Measurements from ENCODE around the gene USP24. TPM values are rescaled to one million over a fixed set of nuclear protein-coding genes. Genes with fewer than 3 reads are reported as not detected.

USP24 gene
- total and polyA plus RNA-seq, 2 donors (not counting 3 experiments of a cell fraction or from before 2014, with no cell fraction given), result 8.2 to 30.0 TPM

- TF ChIP-seq POLR2AphosphoS5 (IDR thresholded peaks at IDR 0.05; ENCODE audit: insufficient read depth, low read depth, low read length) (no peak), MYC (IDR thresholded peaks at IDR 0.05; ENCODE audit: low read depth, low read length) (no peak), EZH2 (IDR thresholded peaks at IDR 0.05; ENCODE audit: borderline replicate concordance, low read depth, low read length, severe bottlenecking) (no peak), JUN (IDR thresholded peaks at IDR 0.05; ENCODE audit: borderline replicate concordance, insufficient read depth, insufficient read length, low read depth) (no peak), GATA2 (IDR thresholded peaks at IDR 0.05; ENCODE audit: insufficient read depth, insufficient read length, low read depth, low read length) (no peak), CTCF (IDR thresholded peaks at IDR 0.05; ENCODE audit: extremely low read depth in 1 of 2, insufficient read depth in 1 of 2, low read depth in 1 of 2, low read length in 2 of 2) (no peak), MAX (IDR thresholded peaks at IDR 0.05; ENCODE audit: insufficient read depth, insufficient read length) (no peak), FOS (IDR thresholded peaks at IDR 0.05; ENCODE audit: borderline replicate concordance, insufficient read depth, low read length) (no peak), POLR2A (IDR thresholded peaks at IDR 0.05; ENCODE audit: low read depth, low read length) (no peak)
- Histone ChIP-seq H3K27me3 (ENCODE audit: control insufficient read depth in 2 of 2, insufficient read depth in 2 of 2, low read length in 2 of 2) (no peaks in the 10 kb centered on the region), H3K4me3 (replicated peaks in 1 of 3; ENCODE audit: insufficient read depth in 1 of 3, low read depth in 1 of 3, low read length in 3 of 3) (no peak overlapping the region), H3K9me3 (replicated peaks; ENCODE audit: control insufficient read depth, insufficient read depth, low read length) (no peaks in the 10 kb centered on the region), H3K79me2 (ENCODE audit: control insufficient read depth, insufficient read depth, low read length) (no peaks in the 10 kb centered on the region), H3K36me3 (ENCODE audit: control insufficient read depth in 2 of 2, extremely low read depth in 1 of 2, insufficient read depth in 2 of 2, low read length in 2 of 2) (no peaks in the 10 kb centered on the region), H3K27ac (ENCODE audit: insufficient read depth, low read depth, low read length) (no peak overlapping the region), H3K4me1 (ENCODE audit: control insufficient read depth, extremely low read depth, insufficient read depth, low read length) (no peaks in the 10 kb centered on the region), H2AFZ (ENCODE audit: low read depth, low read length) (no peak overlapping the region), H3K9ac (replicated peaks; ENCODE audit: extremely low read depth, insufficient read depth, low read length) (no peak overlapping the region), H3K4me2 (ENCODE audit: insufficient read depth, low read length) (no peak overlapping the region), H3K9me1 (replicated peaks; ENCODE audit: control insufficient read depth, extremely low read depth, insufficient read depth, low read length) (no peaks in the 10 kb centered on the region), H4K20me1 (replicated peaks; ENCODE audit: control insufficient read depth, extremely low read depth, insufficient read depth, low read length) (no peaks in the 10 kb centered on the region)
- DNase-seq (ENCODE audit: low read depth, low spot score) (no peak), FAIRE-seq (no peak)
- ChIA-PET POLR2A (no interaction called here), CTCF (interaction anchor here (1.2 kb wide), 1 partner anchor 26 kb away, joined by 3 read pairs; no protein-coding TSS in a partner anchor)
- dilution Hi-C loops (cut with MboI; ENCODE audit: extremely low pct_ligation_motif_present, low sequenced_read_pairs) (no loop called here), intact Hi-C loops (cut with micrococcal nuclease) (no loop called here)
- BruUV-seq (replicated peaks), result no TSS peak
These were observed 35.4 kb upstream of the USP24 start for GRCh38 chr1:55250399-55251075.

All from endothelial cell of umbilical vein (primary cell).